ENCODE measurements around the gene ADRA2B.
A peak's percentile ranks its signal among the peaks of the same experiment; 100 is the strongest.

ADRA2B gene

GRCh38 chr2:96116879-96117533, 635 bp upstream of the ADRA2B start:
- DNase-seq (ENCODE audit: low spot score) = peak; percentile 65

DNA sequence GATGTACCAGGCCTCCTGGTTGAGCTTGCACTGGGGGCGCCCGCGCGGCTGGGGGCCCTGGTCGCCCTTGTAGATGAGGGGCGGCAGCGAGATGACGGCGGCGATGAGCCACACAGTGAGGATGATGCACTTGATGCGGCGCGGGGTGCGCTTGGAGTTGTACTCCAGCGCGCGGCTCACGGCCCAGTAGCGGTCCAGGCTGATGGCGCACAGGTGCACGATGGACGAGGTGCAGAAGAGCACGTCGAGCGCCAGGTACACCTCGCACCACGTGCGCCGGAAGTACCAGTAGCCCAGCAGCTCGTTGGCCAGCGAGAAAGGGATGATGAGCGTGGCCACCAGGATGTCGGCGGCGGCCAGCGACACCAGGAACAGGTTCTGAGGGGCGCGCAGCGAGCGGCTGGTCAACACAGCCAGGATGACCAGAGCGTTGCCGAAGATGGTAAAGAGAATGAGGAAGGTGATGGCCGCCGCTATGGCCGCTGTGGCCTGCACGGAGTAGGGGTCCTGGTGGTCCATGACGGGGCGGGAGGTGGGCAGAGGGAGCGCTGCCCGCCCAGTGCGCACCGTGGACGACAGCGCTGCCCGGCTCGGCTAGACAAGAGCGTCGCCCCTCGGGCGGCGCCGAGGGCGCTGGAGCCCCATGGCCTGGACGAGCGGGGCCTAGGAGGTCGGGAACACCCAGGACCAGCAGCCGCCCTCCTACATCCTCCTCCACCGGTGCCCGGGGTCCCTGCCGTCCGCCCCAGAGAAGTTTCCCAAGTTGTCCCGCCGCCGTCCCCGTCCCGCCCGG, 544 bp downstream of the ADRA2B start:
- DNase-seq (ENCODE audit: low spot score) = no peak

DNA sequence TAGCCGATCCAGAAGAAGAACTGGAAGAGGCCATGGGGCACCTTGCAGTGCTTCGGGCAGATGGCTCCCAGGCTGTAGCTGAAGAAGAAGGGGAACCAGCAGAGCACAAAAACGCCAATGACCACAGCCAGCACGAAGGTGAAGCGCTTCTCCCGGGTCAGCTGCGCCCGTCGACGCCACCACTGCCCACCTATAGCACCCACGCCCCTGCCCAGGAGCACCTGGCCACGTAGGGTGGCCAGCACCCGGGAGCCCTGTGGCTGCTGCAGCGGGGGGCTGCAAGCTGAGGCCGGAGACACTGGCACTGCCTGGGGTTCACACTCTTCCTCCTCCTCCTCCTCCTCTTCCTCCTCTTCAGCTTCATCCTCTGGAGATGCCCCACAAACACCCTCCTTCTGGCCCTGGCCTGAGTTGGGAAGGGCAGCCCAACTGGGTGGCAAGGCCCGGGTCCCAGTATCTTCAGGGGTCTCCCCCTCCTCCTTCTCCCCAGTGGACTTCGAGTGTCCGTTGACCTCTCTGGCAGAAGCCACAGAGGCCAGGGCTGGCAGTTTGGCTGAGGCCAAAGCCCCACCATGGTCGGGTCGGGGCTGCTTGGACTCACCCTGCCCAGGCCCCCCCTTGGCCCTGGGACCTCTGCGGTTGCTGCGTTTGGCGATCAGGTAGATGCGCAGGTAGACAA, 1.3 kb downstream of the ADRA2B start:
- no peak for DNase-seq (ENCODE audit: low spot score)

GRCh38 chr2:96114546-96114902, 1.8 kb downstream of the ADRA2B start:
- DNase-seq (ENCODE audit: low spot score) = no peak

DNA sequence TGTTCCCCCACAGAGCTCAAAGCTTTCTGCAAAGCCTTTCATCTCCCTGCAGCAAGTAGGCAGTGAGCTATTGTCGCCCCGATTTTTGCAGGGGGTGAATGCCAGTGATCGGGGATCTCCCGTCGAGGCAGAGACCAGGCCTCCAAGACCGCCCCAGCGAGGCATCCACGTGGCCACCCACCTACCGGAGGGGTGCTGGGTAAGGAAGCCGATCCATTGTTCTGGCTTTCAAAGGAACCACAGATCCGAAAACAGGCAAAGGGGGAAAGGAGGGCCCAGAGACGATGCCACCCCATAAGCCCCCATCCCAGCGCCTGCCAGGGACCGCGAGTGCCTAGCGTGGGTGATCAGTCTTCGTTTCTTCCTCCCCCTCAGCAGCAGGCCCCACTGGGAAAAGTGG, 2.4 kb downstream of the ADRA2B start:
- no peak for DNase-seq (ENCODE audit: low spot score)

GRCh38 chr2:96113367-96113677, 3.0 kb downstream of the ADRA2B start:
- no peak for DNase-seq (ENCODE audit: low spot score)

DNA sequence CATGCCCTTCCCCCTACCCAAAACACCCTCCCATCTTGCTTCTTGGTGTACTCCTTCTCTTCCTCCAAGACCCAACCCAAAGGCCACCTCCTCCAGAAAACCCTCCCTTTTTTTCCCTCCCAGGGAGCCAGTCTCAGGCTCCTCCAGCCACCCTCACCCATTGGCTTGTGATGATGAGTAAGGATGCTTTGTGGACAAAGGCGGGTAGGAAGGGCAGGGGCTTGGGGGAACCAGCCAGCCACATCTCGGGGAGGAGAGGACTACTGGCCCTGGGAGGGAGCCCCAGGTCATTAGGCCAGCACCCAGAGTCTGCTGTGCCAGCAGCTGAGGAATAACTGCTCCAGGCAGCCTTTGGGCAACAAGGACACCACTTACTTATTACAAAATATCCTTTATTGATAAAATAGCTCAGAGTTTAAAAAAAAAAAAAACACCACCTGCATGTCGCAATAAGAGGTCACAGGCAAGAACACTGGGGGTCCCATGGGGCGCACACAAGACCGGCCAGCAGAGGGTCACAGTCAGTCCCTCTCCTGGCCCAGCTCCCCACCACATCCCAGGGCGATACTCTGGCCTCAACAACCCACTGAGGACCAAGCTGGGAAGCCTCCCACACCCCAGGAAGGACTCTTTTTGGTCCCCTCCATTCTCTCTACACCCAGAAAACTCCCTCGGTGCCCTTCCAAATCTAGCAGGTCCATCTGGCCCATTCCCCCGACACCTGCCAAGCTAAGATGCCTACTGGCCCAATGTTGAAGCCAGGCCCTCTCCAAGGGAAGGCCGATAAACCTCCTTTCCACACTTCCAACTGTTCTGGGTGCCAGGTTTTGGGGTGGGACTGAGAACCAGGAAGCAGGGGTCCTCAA, 3.6 kb downstream of the ADRA2B start:
- DNase-seq (ENCODE audit: low spot score) = no peak

DNA sequence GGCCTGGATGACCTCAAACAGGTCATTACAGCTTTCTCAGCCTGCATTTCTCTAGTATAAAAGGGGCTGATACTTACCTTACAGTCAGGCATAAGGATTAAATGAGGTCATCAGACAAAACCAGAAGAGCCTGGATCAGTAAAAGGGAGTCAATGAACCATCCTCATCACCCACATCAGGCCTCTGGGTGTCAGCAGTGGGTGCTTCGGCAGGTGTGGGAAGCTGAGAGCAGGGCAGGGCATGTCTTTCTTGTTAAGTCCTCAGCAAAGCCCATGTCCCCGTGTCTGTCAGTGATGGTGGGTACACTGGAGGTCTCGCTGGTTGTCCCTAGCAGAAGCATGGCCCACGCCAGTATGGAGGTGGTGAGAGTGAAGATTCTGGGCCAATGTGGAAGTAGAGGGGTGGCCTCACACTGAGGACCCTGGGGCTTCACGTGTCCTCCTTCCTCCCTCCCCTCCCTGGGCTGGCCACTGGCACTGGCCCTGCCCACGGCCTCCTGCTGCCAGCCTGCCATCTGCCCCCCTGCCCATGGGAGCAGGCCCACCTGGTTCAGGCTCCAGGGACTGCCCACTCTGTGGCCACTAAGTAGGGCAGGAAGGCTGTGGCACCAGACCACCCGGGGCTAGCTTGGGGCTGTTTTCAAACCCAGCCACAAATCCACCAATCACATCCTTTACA, 4.4 kb downstream of the ADRA2B start:
- no peak for DNase-seq (ENCODE audit: low spot score)

- DNase-seq (ENCODE audit: low spot score) = no peak
These were observed 5.1 kb downstream of the ADRA2B start for GRCh38 chr2:96111257-96111640.

GRCh38 chr2:96110621-96111256, 5.6 kb downstream of the ADRA2B start:
- DNase-seq (ENCODE audit: low spot score) = no peak

- no peak for DNase-seq (ENCODE audit: low spot score)
These were observed 6.3 kb downstream of the ADRA2B start for GRCh38 chr2:96109931-96110511.

GRCh38 chr2:96109361-96109680, 7.0 kb downstream of the ADRA2B start:
- no peak for DNase-seq (ENCODE audit: low spot score)

DNA sequence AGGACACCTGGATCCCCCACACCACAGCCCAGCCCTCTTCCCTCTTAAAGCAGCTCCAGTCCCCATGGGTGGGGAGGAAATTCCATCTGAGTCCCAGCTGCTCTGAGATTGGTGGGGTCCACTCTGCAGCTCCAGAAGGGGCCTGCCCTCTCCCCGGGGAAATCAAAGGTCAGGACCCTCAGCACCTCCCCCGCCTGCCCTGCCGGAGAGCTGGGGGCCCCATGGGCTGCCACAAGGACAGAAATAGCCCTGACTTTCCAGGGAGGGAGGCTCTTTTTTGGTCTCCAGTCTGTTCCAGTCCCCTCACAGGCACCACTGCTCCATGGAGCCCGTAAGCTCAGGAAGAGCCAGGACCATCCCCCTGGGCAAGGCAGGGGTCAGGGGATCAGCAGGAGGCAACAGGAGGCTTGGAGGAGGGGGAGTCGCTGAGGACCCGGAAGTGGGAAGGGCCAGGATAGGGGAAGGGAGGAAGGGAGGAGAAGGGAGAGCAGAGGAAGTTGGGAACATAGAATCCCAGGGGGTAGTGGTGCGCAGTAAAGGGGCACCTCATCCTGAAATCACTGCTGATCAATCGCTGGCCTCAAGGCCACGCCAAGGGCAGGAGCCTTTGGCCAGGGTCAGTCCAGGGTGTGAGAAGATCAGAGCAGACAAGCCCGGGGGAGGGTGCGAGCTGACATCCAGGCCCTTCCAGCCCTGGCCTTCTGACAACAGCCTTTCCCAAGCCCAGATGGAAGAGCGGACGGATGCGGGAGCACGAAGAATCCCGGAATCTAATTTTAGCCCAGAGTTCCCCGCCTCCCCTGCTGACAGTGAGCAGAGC, 7.6 kb downstream of the ADRA2B start:
- no peak for DNase-seq (ENCODE audit: low spot score)

DNA sequence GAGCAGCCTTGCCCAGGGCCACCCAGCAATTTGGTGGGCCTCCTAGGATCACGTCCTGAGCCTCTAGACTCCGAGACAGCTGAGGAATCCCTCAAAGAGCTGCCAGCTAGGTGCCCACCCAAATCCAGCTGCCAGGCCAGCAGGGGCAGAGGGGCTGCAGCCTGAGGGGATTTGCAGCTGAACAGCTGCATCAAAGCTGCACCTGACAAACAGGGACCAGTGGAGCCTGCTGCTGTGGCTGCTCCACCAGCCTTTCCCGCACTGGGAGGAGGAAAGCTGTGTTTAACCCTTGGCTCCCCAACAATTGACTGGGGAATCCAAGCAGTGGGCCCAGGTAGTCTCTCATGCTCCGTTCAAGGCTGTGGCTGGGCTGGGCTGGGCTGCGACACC, 8.2 kb downstream of the ADRA2B start:
- DNase-seq (ENCODE audit: low spot score) = no peak

GRCh38 chr2:96107708-96108065, 8.7 kb downstream of the ADRA2B start:
- no peak for DNase-seq (ENCODE audit: low spot score)

DNA sequence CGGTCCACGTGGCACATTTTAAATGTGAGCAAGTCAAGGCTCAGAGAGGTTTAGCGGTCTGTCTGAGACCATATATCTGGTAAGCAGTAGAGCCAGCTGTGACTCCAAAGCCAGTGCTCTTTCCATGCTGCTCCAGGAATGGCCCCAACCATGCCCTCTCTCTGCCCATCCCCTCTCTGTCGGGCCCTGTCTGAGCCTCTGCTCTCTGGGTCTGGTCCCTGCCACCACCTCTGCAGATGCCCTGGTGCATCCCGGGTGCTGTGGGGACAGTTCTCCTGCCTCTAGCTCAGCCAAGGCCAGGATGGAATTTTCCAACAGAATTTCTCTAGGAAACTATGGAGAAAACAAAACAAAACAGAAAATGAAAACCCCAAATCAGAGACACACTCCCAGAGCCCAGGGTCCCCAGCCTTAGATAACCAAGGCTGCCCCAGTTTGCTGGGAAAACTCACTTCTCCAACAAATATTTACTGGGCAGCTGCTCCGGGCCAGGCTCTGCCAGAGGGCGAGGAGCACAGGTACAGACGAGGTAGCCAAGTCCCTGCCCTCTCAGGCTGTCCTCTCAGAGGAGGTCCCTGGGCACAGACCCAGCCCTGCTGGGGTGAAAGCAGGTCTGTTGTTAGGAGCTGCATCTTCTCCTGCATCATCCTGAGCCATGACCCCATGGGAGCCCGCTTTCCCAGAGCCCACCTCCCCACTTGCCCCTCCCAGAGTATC, 9.2 kb downstream of the ADRA2B start:
- no peak for DNase-seq (ENCODE audit: low spot score)

DNA sequence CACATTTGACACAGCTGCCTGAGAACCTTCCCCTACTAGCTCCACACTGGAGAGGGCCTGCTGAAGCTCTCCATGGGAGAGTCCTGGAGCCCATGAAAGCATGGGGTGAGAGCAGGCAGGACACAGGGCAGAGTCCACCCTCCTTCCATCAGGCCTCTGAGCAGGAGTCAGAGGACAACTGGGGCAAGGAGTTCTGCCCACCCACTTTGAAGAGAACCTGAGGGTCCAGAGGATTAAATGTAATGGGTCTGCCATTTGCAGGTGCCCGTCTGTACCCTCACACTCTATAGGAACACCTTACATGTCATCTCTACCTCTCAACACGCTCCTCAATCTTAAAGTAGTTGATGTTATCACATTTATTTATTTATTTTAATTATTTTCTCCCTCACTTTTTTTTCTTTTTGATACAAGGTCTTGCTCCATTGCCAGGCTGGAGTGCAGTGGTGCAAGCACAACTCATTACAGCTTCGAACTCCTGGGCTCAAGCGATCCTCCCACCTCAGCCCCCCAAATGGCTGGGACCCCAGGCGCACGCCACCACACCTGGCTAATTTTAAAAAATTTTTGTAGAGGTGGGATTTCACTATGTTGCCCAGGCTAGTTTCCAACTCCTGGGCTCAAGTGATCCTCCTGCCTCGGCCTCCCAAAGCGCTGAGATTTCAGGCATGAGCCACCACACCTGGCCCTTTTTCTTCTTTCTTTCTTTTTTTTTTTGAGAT, 10.2 kb downstream of the ADRA2B start:
- DNase-seq (ENCODE audit: low spot score) = no peak

- no peak for DNase-seq (ENCODE audit: low spot score)
These were observed 11.0 kb downstream of the ADRA2B start for GRCh38 chr2:96105152-96105915.
